Stimulated activated CD8-positive, alpha-beta memory T cell treated with anti-CD3 and anti-CD28 coated beads, Interleukin-15, amount 100 ng/mL, for 48 hours (primary cell): ENCODE results near the gene EIF4G3.
A peak's percentile ranks its signal among the peaks of the same experiment; 100 is the strongest.
"Not testable (repeated sequence)": the region's sequence is repeated elsewhere in the genome, so short reads cannot be mapped to it uniquely, and the experiment has no call there.

Experiments used
- DNase-seq, 2 donors: peaks; one replicate each; pipeline ENCODE4 v3.0.0-alpha.2; 2020; ENCODE audit warnings: low read depth in 2 of 2

EIF4G3 gene

DNA sequence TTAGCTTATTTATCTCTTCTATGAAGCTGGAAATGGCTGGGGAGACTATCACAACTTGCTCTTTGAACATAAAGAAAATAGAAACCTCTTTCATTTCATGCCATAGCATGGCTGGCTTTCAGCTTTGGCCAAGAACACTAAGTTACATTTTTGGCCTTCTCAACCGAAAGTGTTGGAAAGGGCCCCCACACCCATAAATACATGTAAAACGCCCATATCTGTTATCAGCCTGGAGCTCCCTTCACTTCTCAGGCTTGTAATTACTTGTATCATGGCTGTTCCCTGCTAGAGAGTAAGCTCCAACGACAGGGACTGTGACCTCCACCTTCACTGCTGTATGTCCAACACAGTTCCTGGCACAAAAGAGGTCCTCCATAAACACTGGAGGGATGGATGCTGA is 12.7 kb upstream of the EIF4G3 start:
- DNase-seq: no peak

DNA sequence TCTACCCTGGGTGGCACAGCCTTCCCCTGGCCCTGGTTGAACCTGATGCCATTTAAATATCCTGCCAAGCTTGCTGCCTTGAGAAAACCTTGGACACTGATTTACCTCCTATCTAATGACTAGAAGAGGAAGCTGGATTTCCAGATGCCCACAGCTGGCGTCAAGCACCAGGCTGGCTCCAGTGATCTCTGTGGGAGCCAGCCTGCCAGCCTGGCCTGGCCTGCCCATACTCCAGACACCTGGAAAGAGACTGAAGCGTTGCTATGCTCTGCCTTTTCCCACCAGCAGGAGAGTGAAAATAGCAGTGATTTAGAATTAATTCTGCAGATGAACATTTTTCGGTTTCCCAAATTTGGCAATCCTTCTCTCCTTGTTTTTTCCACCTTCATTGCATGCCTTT is 11.5 kb upstream of the EIF4G3 start:
- no peak for DNase-seq

DNA sequence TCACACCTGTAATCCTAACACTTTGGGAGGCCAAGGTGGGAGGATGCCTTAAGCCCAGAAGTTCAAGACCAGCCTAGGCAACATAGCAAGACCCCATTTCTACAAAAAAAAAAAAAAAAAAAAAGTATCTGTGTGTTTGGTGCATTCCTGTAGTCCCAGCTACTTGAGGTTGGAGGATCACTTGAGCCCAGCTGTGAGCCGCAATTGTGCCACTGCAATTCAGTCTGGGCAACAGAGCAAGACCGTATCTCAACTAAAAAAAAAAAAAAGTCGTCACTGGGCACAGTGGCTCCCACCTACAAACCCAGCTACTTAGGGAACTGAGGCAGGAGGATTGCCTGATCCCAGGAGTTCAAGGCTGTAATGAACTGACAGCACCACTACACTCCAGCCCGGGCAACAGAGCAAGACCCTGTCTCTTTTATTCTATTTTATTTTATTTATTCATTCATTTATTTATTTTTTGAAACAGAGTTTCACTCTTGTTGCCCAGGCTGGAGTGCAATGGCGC is 8.6 kb upstream of the EIF4G3 start:
- no peak for DNase-seq

DNA sequence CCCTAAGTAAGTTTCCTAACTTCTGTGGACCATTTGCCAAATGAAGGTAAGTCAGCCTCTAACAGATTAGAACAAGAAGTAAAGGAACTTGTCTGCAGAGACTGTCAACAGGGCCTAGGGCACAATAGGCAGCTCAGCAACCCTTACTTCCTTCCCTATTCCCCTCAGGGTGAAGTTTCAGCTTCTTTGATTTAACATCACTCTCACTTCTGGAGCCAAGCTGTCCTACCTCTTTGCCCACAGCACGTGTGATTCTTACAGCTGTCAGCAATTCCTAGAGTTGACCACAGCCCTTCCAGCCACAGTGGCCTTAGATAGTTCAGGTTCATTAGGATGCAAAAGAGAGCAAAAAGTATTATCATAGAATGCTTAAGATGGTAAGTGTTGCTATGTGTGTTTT is 7.6 kb upstream of the EIF4G3 start:
- no peak for DNase-seq

DNA sequence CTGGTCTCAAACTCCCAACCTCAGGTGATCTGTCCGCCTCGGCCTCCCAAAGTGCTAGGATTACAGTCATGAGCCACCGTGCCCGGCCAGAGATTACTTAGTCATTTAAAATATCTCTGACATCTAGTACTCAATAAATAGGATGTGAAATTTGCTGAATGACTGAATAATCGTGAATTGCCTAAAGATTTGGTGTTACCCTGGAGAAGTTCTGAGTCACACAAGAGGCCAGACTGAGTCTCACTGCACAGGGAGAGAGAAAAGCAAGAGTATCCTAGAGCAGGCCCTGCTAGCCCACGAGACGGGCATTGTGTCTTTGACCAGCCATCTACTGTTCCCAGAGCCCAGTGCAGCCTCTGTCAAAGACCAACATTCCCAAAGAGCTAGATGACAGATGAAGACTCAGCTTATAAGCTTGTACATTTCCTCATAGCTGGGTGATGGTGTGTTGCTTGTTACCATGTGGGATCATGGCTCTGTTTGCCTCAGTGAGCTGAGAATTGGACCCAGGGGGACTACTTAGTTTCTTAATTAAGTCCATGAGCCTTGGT is 5.6 kb upstream of the EIF4G3 start:
- DNase-seq: no peak

DNA sequence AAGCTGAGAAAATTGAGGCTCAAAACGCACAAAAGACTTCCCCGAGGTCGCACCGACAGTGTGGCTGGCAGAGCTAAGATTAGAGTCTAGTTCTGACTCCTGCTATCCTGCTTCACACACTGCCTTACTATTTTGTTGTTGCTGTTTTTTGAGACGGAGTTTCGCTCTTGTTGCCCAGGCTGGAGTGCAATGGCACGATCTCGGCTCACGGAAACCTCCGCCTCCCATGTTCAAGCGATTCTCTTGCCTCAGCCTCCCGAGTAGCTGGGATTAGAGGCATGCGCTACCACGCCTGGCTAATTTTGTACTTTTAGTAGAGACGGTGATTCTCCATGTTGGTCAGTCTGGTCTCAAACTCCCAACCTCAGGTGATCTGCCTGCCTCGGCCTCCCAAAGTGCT is 1.6 kb upstream of the EIF4G3 start:
- not testable (repeated sequence) for DNase-seq

- DNase-seq: peak in 1 of 2 donors; percentile 9
These were observed 771 bp downstream of the EIF4G3 start for GRCh38 chr1:21175670-21176581.

DNA sequence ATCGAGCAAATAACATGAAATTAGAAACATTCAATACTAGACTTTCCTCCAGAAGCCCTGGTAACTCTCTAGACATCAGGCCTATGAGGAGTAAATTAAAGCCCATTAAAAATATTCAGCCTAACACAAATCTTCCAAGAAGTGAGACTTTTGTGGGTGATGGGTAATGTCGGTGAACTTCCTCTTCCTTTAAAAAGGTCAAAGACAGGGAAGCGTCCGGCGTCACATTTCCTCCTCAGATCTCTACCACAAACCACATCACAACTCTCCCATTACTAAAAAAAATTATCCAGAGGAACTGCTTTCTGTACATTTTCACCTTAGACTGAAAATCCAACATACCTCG is 1.4 kb downstream of the EIF4G3 start:
- no peak for DNase-seq

- DNase-seq: no peak
These were observed 1.9 kb downstream of the EIF4G3 start for GRCh38 chr1:21174654-21175323.

DNA sequence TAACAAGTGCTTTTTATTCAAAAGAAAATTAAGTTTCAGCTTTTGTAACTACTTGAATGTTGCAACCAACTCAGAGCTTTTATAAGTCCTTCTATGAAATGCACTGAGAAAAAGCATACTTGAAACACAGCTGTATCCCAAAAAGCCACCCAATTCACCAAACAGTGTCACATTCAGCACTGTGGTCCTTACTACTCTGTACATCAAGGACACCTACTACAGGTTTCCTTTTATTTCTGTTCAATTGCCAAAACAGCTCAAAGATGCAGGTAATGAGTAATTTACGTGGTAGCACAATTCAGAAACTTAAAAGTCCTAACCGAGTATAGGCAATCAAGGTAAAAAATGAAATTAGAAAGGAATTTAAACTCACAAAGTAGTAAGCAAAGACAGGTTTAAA is 2.5 kb downstream of the EIF4G3 start:
- no peak for DNase-seq

GRCh38 chr1:21173096-21173495 is 3.6 kb downstream of the EIF4G3 start:
- DNase-seq: not testable (repeated sequence)

DNA sequence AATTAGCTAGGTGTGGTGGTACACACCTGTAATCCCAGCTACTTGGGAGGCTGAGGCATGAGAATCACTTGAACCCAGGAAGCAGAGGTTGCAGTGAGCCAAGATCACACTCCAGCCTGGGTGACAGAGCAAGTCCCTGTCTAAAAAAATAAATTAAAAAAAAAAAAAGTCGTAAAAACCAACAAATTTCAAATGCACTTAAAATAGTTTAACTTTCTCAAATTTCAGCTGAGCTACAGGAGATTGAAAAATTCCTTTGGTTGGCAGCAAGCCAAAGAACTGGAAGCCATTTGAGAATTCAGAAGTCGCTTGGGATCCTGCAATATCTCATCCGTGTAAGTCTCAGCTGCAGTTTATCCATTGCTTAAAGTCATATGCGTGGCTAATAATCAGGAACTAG is 5.9 kb downstream of the EIF4G3 start:
- not testable (repeated sequence) for DNase-seq

DNA sequence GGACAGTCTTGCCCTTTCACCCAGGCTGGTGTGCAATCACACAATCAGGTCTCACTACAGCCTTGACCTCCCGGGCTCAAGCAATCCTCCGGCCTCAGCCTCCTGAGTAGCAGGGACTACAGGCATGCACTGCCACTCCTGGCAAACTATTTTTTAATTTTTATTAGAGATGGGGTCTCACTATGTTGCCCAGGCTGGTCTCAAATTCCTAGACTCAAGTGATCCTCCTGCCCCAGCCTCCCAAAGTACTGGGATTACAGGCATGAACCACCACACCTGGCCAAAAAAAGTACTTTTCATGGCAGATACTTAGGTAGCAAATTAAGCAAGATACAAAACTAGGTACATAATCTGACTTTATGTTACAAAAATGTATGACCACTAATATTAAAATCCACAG is 8.3 kb downstream of the EIF4G3 start:
- DNase-seq: no peak

DNA sequence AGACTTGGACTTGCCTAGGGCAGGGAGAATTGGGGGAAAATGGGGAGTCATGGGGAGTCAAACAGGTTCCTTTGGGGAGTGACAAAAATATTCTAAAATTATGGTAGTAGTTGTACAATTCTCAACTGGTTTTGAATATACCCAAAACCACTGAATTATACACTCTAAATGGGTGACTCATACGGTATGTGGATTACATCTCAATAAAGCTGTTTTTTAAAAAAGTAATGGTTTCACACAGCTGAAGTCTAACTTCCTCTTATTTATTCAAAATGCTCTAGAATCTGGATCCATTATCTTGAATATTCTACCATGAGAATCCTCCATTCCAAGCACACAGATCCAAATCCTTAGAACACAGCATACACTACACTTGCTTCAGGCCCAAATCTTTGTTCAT is 11.1 kb downstream of the EIF4G3 start:
- DNase-seq: no peak

DNA sequence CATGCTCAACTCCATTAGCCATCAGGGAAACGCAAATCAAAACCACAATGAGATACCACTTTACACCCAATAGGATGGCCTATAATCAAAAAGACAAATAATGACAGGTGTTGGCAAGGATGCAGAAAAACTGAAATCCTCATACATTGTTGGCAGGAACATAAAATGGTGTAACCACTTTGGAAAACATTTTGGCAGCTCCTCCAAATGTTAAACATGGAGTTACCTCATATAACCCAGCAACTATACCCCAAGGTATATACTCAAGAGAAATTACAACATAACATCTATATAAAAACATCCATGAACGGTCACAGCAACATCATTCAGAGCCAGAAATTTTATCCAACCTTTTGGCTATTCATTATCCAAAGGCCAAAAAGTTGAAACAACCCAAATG is 11.6 kb downstream of the EIF4G3 start:
- no peak for DNase-seq

- DNase-seq: no peak
These were observed 12.4 kb downstream of the EIF4G3 start for GRCh38 chr1:21164266-21164665.

- no peak for DNase-seq
These were observed 13.8 kb downstream of the EIF4G3 start for GRCh38 chr1:21162740-21163464.

GRCh38 chr1:21161842-21162241 is 14.9 kb downstream of the EIF4G3 start:
- no peak for DNase-seq

GRCh38 chr1:21160263-21160796 is 16.4 kb downstream of the EIF4G3 start:
- DNase-seq: no peak

GRCh38 chr1:21157868-21158267 is 18.8 kb downstream of the EIF4G3 start:
- DNase-seq: no peak

GRCh38 chr1:21157054-21157453 is 19.6 kb downstream of the EIF4G3 start:
- DNase-seq: no peak

- no peak for DNase-seq
These were observed 20.7 kb downstream of the EIF4G3 start for GRCh38 chr1:21156019-21156418.
